HepG2 (cell line): Measurements from ENCODE around the gene TMEM221. TPM values are rescaled to one million over a fixed set of nuclear protein-coding genes. Genes with fewer than 3 reads are reported as not detected.
A peak's percentile ranks its signal among the peaks of the same experiment; 100 is the strongest.

ENCODE experiments used
- CBFB ChIP-seq: sonication (generic); formaldehyde crosslinking; IDR thresholded peaks from 2 replicates; pipeline ENCODE4 v1.4.0; 2020; ENCODE audit warnings: missing genetic modification reagents
- FOSL1 ChIP-seq: sonication (generic); formaldehyde crosslinking; IDR thresholded peaks from 2 replicates; pipeline ENCODE4 v1.9.0; 2021; ENCODE audit warnings: missing genetic modification reagents, borderline replicate concordance
- HCFC1 ChIP-seq: fragments of 150-350 bp; IDR thresholded peaks from 2 replicates; pipeline ENCODE4 v1.6.1; 2014; ENCODE audit warnings: low read depth, low read length
- HOXA7 ChIP-seq: sonication (generic); formaldehyde crosslinking; IDR thresholded peaks from 2 replicates; pipeline ENCODE4 v1.8.1; 2022; ENCODE audit warnings: mild to moderate bottlenecking, missing genetic modification reagents, moderate library complexity
- HOXA9 ChIP-seq: sonication (generic); formaldehyde crosslinking; IDR thresholded peaks from 2 replicates; pipeline ENCODE4 v1.8.1; 2022; ENCODE audit warnings: missing genetic modification reagents, mild to moderate bottlenecking, moderate library complexity, borderline replicate concordance
- MBNL3 ChIP-seq: fragments of 250-450 bp; sonication (Bioruptor Pico); conservative IDR thresholded peaks from 2 replicates; pipeline ENCODE4 v1.8.0; 2022; ENCODE audit warnings: mild to moderate bottlenecking, inconsistent platforms
- MXD4 ChIP-seq: IDR thresholded peaks from 2 replicates; pipeline ENCODE4 v1.6.1; 2016; ENCODE audit warnings: mild to moderate bottlenecking, missing biosample characterization, missing genetic modification reagents
- NFIC ChIP-seq: IDR thresholded peaks from 2 replicates; pipeline ENCODE4 v1.6.1; 2012; ENCODE audit warnings: mild to moderate bottlenecking, low read length, inconsistent platforms
- SIN3B ChIP-seq: fragments of 150-350 bp; IDR thresholded peaks from 2 replicates; pipeline ENCODE4 v1.6.1; 2014; ENCODE audit warnings: low read length
- SMAD3 ChIP-seq: sonication (generic); formaldehyde crosslinking; IDR thresholded peaks from 2 replicates; pipeline ENCODE4 v1.4.0; 2020; ENCODE audit warnings: missing genetic modification reagents
- SMARCE1 ChIP-seq: fragments of 450-650 bp; IDR thresholded peaks from 2 replicates; pipeline ENCODE4 v1.6.1; 2017; ENCODE audit warnings: borderline replicate concordance
- SRSF4 ChIP-seq: fragments of 200-400 bp; formaldehyde crosslinking; IDR thresholded peaks from one replicate; pipeline ENCODE4 v1.6.1; 2018; ENCODE audit warnings: mild to moderate bottlenecking, low read depth, low read length, moderate library complexity; ENCODE audit not compliant: poor library complexity, severe bottlenecking
- TEAD2 ChIP-seq: sonication (generic); formaldehyde crosslinking; IDR thresholded peaks from 2 replicates; pipeline ENCODE4 v1.9.0; 2021; ENCODE audit warnings: missing genetic modification reagents
- ZFP37 ChIP-seq: sonication (generic); formaldehyde crosslinking; IDR thresholded peaks from 2 replicates; pipeline ENCODE4 v1.4.0; 2020; ENCODE audit warnings: missing genetic modification reagents, borderline replicate concordance
- ZNF121 ChIP-seq: sonication (generic); formaldehyde crosslinking; IDR thresholded peaks from 2 replicates; pipeline ENCODE4 v1.5.0; 2020; ENCODE audit warnings: mild to moderate bottlenecking, missing genetic modification reagents
- ZNF235 ChIP-seq: sonication (generic); formaldehyde crosslinking; IDR thresholded peaks from 2 replicates; pipeline ENCODE4 v1.8.1; 2023; ENCODE audit warnings: mild to moderate bottlenecking, missing genetic modification reagents, borderline replicate concordance
- ZNF383 ChIP-seq: sonication (generic); formaldehyde crosslinking; IDR thresholded peaks from 2 replicates; pipeline ENCODE4 v1.4.0; 2020; ENCODE audit warnings: missing genetic modification reagents, mild to moderate bottlenecking, borderline replicate concordance
- ZNF788 ChIP-seq: sonication (generic); formaldehyde crosslinking; IDR thresholded peaks from 2 replicates; pipeline ENCODE4 v1.5.0; 2020; ENCODE audit warnings: mild to moderate bottlenecking, missing genetic modification reagents, borderline replicate concordance
- ZNF841 ChIP-seq: sonication (generic); formaldehyde crosslinking; IDR thresholded peaks from 2 replicates; pipeline ENCODE4 v1.8.1; 2023; ENCODE audit warnings: missing genetic modification reagents, borderline replicate concordance
- polyA plus RNA-seq, 8 experiments: library from polyadenylated mRNA; depleted of rRNA in 3 of 8; stranded (reverse) in 7 of 8; unstranded in 1 of 8; fragments of >200 nt; fragmentation: Illumina TruSeq in 4 of 8; extraction: Trizol in 4 of 8; gene quantifications; 2 replicates each; pipeline versions ENCODE4 v1.2.1 to v1.2.3, GENCODE V29; 2011 to 2016; ENCODE audit warnings: low read depth in 4 of 8, missing spikeins in 1 of 8, mixed read lengths in 1 of 8; ENCODE audit not compliant: insufficient read depth in 1 of 8
- total RNA-seq, 5 experiments: library from RNA; depleted of rRNA; stranded (reverse); fragments of >200 nt; fragmentation: Illumina TruSeq; extraction: Trizol; gene quantifications; 2 replicates each; pipeline ENCODE4 v1.2.3, GENCODE V29; 2016; ENCODE audit warnings: low read depth in 1 of 5
- TF ChIP-seq, protein P1 (sequence below): sonication (generic); formaldehyde crosslinking; IDR thresholded peaks from 2 replicates; pipeline ENCODE4 v1.8.1; 2023; ENCODE audit warnings: missing genetic modification reagents, inconsistent platforms, borderline replicate concordance
- TF ChIP-seq, protein P2 (sequence below): sonication (generic); formaldehyde crosslinking; IDR thresholded peaks from 2 replicates; pipeline ENCODE4 v1.5.0; 2020; ENCODE audit warnings: mild to moderate bottlenecking, missing genetic modification reagents
- TF ChIP-seq, protein P3 (sequence below): sonication (generic); formaldehyde crosslinking; IDR thresholded peaks from 2 replicates; pipeline ENCODE4 v1.4.0; 2020; ENCODE audit warnings: missing genetic modification reagents
- TF ChIP-seq, protein P4 (sequence below): sonication (generic); formaldehyde crosslinking; IDR thresholded peaks from 2 replicates; pipeline ENCODE4 v1.8.0; 2022; ENCODE audit warnings: low read depth, missing genetic modification reagents
- TF ChIP-seq, protein P5 (sequence below): sonication (generic); formaldehyde crosslinking; IDR thresholded peaks from 2 replicates; pipeline ENCODE4 v1.8.1; 2023; ENCODE audit warnings: mild to moderate bottlenecking, missing genetic modification reagents
- TF ChIP-seq, protein P6 (sequence below): IDR thresholded peaks from 2 replicates; pipeline ENCODE4 v1.6.1; 2016; ENCODE audit warnings: low read depth, borderline replicate concordance

TMEM221 gene
- total and polyA plus RNA-seq, 2 of the 13 experiments (the other 11 are each of a cell fraction or from before 2014, with no cell fraction given) = 0.33 to 0.77 TPM

- TF ChIP-seq ZNF235 (CRISPR knock-in tag) (no peak), SIN3B (no peak), SRSF4 (no peak), NFIC (no peak), FOSL1 (no peak), ZNF788 (CRISPR knock-in tag) (no peak), ZNF841 (no peak), TEAD2 (CRISPR knock-in tag) (no peak), CBFB (CRISPR knock-in tag) (peak; percentile 29; the same call in 1 of the 2 replicates), SMAD3 (CRISPR knock-in tag) (no peak), SMARCE1 (no peak), MXD4 (CRISPR knock-in tag) (peak; percentile 25; the same call in 1 of the 2 replicates), HOXA7 (no peak), MBNL3 (CRISPR knock-in tag) (no peak), HOXA9 (CRISPR knock-in tag) (no peak), ZNF121 (CRISPR knock-in tag) (0 out of 2 replicates have a peak, but pooled peaks have one; percentile 9), ZFP37 (CRISPR knock-in tag) (no peak), HCFC1 (no peak), ZNF383 (no peak)
- TF ChIP-seq, protein P1, sequence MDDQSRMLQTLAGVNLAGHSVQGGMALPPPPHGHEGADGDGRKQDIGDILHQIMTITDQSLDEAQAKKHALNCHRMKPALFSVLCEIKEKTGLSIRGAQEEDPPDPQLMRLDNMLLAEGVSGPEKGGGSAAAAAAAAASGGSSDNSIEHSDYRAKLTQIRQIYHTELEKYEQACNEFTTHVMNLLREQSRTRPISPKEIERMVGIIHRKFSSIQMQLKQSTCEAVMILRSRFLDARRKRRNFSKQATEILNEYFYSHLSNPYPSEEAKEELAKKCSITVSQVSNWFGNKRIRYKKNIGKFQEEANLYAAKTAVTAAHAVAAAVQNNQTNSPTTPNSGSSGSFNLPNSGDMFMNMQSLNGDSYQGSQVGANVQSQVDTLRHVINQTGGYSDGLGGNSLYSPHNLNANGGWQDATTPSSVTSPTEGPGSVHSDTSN = no peak
- TF ChIP-seq, protein P2, sequence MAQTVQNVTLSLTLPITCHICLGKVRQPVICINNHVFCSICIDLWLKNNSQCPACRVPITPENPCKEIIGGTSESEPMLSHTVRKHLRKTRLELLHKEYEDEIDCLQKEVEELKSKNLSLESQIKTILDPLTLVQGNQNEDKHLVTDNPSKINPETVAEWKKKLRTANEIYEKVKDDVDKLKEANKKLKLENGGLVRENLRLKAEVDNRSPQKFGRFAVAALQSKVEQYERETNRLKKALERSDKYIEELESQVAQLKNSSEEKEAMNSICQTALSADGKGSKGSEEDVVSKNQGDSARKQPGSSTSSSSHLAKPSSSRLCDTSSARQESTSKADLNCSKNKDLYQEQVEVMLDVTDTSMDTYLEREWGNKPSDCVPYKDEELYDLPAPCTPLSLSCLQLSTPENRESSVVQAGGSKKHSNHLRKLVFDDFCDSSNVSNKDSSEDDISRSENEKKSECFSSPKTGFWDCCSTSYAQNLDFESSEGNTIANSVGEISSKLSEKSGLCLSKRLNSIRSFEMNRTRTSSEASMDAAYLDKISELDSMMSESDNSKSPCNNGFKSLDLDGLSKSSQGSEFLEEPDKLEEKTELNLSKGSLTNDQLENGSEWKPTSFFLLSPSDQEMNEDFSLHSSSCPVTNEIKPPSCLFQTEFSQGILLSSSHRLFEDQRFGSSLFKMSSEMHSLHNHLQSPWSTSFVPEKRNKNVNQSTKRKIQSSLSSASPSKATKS (CRISPR knock-in tag) = no peak
- TF ChIP-seq, protein P3, sequence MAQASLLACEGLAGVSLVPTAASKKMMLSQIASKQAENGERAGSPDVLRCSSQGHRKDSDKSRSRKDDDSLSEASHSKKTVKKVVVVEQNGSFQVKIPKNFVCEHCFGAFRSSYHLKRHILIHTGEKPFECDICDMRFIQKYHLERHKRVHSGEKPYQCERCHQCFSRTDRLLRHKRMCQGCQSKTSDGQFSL (CRISPR knock-in tag) = peak; percentile 75; the same call in 1 of the 2 replicates
- TF ChIP-seq, protein P4, sequence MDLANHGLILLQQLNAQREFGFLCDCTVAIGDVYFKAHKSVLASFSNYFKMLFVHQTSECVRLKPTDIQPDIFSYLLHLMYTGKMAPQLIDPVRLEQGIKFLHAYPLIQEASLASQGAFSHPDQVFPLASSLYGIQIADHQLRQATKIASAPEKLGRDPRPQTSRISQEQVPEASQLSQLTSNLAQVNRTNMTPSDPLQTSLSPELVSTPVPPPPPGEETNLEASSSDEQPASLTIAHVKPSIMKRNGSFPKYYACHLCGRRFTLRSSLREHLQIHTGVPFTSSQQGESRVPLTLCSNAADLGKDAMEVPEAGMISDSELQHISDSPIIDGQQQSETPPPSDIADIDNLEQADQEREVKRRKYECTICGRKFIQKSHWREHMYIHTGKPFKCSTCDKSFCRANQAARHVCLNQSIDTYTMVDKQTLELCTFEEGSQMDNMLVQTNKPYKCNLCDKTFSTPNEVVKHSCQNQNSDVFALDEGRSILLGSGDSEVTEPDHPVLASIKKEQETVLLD (CRISPR knock-in tag) = no peak
- TF ChIP-seq, protein P5, sequence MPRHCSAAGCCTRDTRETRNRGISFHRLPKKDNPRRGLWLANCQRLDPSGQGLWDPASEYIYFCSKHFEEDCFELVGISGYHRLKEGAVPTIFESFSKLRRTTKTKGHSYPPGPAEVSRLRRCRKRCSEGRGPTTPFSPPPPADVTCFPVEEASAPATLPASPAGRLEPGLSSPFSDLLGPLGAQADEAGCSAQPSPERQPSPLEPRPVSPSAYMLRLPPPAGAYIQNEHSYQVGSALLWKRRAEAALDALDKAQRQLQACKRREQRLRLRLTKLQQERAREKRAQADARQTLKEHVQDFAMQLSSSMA (CRISPR knock-in tag) = no peak
- TF ChIP-seq, protein P6, sequence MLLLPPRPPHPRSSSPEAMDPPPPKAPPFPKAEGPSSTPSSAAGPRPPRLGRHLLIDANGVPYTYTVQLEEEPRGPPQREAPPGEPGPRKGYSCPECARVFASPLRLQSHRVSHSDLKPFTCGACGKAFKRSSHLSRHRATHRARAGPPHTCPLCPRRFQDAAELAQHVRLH (CRISPR knock-in tag) = no peak
Observed at GRCh38 chr19:17390665-17391370, 57.6 kb downstream of the TMEM221 start (continued).
